ENCODE results near the gene DPYD.

DPYD gene

DNA sequence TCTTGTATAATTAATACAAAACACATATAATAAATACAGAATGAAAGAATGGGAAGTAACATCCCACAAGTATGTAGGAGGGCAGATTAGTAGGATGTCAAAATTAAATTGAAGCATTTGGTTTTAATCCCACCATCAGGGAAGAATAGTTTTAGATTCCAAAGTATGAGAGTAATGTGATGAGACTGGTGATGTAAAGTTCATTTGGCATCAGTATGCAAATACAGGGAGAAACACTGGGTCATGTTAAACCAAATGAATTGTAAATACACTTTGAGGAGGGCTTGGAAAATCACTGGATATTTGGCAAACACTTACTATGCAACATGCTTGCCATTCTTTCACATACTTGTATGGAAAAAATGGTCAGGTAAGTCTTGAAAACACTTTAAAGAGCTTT, 358.8 kb downstream of the DPYD start:
- FAIRE-seq (no peak), DNase-seq (ENCODE audit: insufficient read length, low spot score) (no peak)
- TF ChIP-seq, protein P1, sequence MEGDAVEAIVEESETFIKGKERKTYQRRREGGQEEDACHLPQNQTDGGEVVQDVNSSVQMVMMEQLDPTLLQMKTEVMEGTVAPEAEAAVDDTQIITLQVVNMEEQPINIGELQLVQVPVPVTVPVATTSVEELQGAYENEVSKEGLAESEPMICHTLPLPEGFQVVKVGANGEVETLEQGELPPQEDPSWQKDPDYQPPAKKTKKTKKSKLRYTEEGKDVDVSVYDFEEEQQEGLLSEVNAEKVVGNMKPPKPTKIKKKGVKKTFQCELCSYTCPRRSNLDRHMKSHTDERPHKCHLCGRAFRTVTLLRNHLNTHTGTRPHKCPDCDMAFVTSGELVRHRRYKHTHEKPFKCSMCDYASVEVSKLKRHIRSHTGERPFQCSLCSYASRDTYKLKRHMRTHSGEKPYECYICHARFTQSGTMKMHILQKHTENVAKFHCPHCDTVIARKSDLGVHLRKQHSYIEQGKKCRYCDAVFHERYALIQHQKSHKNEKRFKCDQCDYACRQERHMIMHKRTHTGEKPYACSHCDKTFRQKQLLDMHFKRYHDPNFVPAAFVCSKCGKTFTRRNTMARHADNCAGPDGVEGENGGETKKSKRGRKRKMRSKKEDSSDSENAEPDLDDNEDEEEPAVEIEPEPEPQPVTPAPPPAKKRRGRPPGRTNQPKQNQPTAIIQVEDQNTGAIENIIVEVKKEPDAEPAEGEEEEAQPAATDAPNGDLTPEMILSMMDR (IDR thresholded peaks at IDR 0.05; ENCODE audit: insufficient read depth, missing control alignments), result no peak

DNA sequence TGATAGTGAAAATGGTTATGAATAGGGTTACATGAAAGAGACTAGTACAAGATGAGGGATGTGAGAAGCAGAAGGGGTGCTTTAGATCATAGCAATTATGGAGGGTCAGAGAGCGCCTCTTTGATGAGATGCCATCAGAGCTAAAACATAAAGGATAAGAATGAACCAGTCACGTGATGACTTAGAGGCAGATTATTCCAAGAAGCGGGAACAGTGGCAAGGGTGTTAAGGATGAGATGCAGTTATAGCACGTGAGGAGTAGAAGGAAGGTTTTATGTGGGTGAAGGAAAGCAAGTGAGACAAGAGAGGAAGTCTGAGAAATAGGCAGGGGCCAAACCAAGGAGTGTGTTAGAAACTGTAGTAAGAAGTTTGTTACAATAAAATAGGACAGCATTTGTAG, 360.1 kb downstream of the DPYD start:
- DNase-seq (ENCODE audit: insufficient read length, low spot score) (no peak), FAIRE-seq (no peak)
- TF ChIP-seq, protein P1 (IDR thresholded peaks at IDR 0.05; ENCODE audit: insufficient read depth, missing control alignments), result no peak

DNA sequence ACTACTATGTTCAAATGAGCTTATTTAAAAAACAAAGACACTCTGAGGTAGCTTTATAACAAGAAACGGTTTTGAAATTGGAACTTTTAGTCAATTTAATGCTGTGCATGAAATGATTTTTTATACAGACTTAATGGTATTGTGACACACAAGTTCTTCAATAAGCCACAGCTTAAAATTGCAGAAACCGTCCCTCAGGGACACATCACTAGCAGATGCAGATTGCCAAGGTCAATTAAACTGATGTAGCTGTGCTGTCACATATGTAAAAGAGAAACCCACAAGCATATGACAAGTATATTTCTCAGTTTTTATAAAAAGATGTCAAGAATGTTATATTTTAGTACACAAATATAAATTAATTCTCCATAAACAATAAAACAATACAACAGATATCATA, 366.9 kb downstream of the DPYD start:
- DNase-seq (ENCODE audit: insufficient read length, low spot score), result no peak
- peak; percentile 44 for FAIRE-seq
- TF ChIP-seq, protein P1 (IDR thresholded peaks at IDR 0.05; ENCODE audit: insufficient read depth, missing control alignments), result no peak

DNA sequence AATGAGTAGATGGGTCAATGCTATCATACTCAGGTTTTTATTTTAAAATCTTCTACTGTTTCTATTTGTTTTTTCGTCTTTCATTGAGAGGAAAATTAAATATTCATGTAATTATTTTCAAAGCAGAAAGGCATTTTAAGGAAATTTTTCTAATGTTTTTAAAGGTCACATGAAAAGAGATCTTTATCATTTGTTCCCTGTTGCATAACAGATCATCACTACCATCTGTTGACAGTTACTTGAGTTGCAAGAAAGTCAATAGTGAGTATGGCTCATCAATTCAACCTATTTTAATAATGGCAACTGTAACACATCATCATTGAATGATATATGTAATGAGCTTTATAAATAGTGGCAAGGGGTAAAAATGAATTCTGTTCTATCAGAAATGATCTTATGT, 369.7 kb downstream of the DPYD start:
- no peak for DNase-seq (ENCODE audit: insufficient read length, low spot score)
- TF ChIP-seq, protein P1 (IDR thresholded peaks at IDR 0.05; ENCODE audit: insufficient read depth, missing control alignments), result no peak
- no peak for FAIRE-seq

DNA sequence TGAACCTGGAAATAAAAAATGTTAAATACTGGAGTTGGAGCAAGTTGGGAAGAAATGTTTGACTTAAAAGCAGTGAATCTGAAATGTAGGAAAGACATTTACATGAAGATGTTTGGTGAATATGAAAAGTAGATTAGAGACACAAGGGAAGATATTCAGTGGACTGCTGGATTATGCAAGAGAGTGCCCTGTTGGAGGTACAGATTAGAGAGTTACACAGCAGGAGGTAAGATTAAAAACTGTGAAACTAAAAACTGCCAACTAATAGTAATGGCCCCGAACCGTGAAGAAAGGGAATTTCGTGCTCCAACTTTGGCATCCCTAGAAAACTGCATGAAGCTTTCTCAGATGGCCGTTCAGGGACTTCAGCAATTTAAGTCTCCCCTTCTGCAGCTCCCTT, 375.4 kb downstream of the DPYD start:
- FAIRE-seq (no peak), DNase-seq (ENCODE audit: insufficient read length, low spot score) (no peak)
- TF ChIP-seq, protein P1 (IDR thresholded peaks at IDR 0.05; ENCODE audit: insufficient read depth, missing control alignments), result no peak

DNA sequence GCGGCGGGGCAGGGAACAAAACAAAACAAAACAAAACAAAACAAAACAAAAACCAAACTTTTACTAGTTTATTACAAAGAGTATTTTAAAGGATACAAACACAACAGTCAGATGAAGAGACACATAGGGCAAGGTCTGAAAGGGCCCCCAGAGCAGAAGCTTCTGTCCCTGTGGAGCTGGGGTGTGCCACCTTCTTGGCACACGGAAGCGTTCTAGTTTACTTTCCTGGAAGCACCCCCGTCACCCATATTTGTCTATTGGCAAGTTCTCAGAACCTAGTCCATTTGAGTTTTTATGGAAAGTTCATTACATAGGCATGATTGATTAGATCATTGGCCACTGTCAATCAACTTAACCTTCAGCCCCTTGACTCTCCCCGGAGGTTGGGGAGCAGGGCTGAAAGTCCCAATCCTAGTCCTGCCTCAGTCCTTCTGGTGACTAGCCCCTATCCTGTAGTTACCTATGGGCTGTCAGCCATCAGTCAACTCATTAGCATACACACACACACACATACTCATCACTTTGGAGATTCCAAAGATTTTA, 380.4 kb downstream of the DPYD start:
- FAIRE-seq (no peak), DNase-seq (ENCODE audit: insufficient read length, low spot score) (no peak)
- TF ChIP-seq, protein P1 (IDR thresholded peaks at IDR 0.05; ENCODE audit: insufficient read depth, missing control alignments), result no peak

DNA sequence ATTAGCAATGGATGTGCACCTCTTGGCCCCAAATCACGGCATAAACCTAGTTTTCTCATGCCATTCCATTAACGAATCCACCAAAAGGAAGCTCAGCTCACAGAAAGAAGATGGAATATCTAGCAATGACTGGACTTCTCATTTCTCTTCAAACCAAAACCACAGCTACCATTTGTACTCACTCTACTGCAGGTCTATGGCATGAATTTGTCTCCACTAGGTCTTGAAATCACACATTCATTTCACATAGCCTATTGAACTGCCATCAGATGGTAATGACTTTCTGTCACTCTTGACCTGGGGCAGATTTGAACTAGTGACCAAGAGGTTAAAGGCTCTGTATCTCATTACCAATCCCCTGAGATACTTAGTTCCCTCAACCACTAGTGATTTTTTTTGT, 382.7 kb downstream of the DPYD start:
- no peak for DNase-seq (ENCODE audit: insufficient read length, low spot score)
- TF ChIP-seq, protein P1 (IDR thresholded peaks at IDR 0.05; ENCODE audit: insufficient read depth, missing control alignments), result no peak
- FAIRE-seq, result no peak
